Measurements from ENCODE around the gene ACACB. TPM values are rescaled to one million over a fixed set of nuclear protein-coding genes. Genes with fewer than 3 reads are reported as not detected.
A peak's percentile ranks its signal among the peaks of the same experiment; 100 is the strongest.

ACACB gene
- total RNA-seq, 1 donor from 2014 or later, result 4.4 TPM

GRCh38 chr12:109084425-109084824 lies 32.0 kb upstream of the ACACB start:
- peaks cover 6% of the 10 kb centered on the region for H3K4me1 Mint-ChIP-seq (ENCODE audit: unreplicated experiment)
- no peaks in the 10 kb centered on the region for H3K9me3 Mint-ChIP-seq (ENCODE audit: unreplicated experiment)
- no peak overlapping the region for H3K4me3 Mint-ChIP-seq (ENCODE audit: unreplicated experiment)
- TF ChIP-seq CTCF (IDR thresholded peaks at IDR 0.05), result no peak
- no peak overlapping the region for H3K27ac Mint-ChIP-seq (ENCODE audit: unreplicated experiment)
- DNase-seq (ENCODE audit: extremely low spot score, unreplicated experiment), result peak; percentile 17
- peaks cover 41% of the 10 kb centered on the region for H3K36me3 Mint-ChIP-seq (ENCODE audit: unreplicated experiment)
- no peaks in the 10 kb centered on the region for H3K27me3 Mint-ChIP-seq (ENCODE audit: unreplicated experiment)

DNA sequence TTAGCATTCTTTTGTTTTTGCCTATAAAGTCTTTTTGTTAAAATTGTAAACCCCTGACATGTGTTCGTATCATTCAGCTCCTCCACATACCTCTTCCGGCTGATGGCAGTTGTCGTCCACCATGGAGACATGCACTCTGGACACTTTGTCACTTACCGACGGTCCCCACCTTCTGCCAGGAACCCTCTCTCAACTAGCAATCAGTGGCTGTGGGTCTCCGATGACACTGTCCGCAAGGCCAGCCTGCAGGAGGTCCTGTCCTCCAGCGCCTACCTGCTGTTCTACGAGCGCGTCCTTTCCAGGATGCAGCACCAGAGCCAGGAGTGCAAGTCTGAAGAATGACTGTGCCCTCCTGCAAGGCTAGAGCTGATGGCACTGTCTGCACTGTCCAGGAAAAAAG lies 30.8 kb upstream of the ACACB start:
- H3K27ac Mint-ChIP-seq (ENCODE audit: unreplicated experiment), result no peak overlapping the region
- H3K9me3 Mint-ChIP-seq (ENCODE audit: unreplicated experiment), result no peaks in the 10 kb centered on the region
- peaks cover 6% of the 10 kb centered on the region for H3K4me1 Mint-ChIP-seq (ENCODE audit: unreplicated experiment)
- H3K36me3 Mint-ChIP-seq (ENCODE audit: unreplicated experiment), result peaks cover 34% of the 10 kb centered on the region
- no peak for TF ChIP-seq CTCF (IDR thresholded peaks at IDR 0.05)
- peak; percentile 73 for DNase-seq (ENCODE audit: extremely low spot score, unreplicated experiment)
- no peak overlapping the region for H3K4me3 Mint-ChIP-seq (ENCODE audit: unreplicated experiment)
- H3K27me3 Mint-ChIP-seq (ENCODE audit: unreplicated experiment), result no peaks in the 10 kb centered on the region

- no peak for TF ChIP-seq CTCF (IDR thresholded peaks at IDR 0.05)
Observed at GRCh38 chr12:109087250-109087649, 29.1 kb upstream of the ACACB start.

GRCh38 chr12:109088818-109089217 lies 27.6 kb upstream of the ACACB start:
- Mint-ChIP-seq H3K36me3 (ENCODE audit: unreplicated experiment) (peaks cover 20% of the 10 kb centered on the region), H3K4me3 (ENCODE audit: unreplicated experiment) (no peak overlapping the region), H3K27me3 (ENCODE audit: unreplicated experiment) (no peaks in the 10 kb centered on the region), H3K9me3 (ENCODE audit: unreplicated experiment) (no peaks in the 10 kb centered on the region), H3K4me1 (ENCODE audit: unreplicated experiment) (peaks cover 29% of the 10 kb centered on the region), H3K27ac (ENCODE audit: unreplicated experiment) (no peak overlapping the region)
- no peak for TF ChIP-seq CTCF (IDR thresholded peaks at IDR 0.05)
- no peak for DNase-seq (ENCODE audit: extremely low spot score, unreplicated experiment)

More at GRCh38 chr12:109087250-109087649, 29.1 kb upstream of the ACACB start:
- H3K4me3 Mint-ChIP-seq (ENCODE audit: unreplicated experiment), result no peak overlapping the region
- no peaks in the 10 kb centered on the region for H3K9me3 Mint-ChIP-seq (ENCODE audit: unreplicated experiment)
- H3K36me3 Mint-ChIP-seq (ENCODE audit: unreplicated experiment), result peaks cover 30% of the 10 kb centered on the region
- H3K27ac Mint-ChIP-seq (ENCODE audit: unreplicated experiment), result no peak overlapping the region
- H3K4me1 Mint-ChIP-seq (ENCODE audit: unreplicated experiment), result peaks cover 16% of the 10 kb centered on the region
- H3K27me3 Mint-ChIP-seq (ENCODE audit: unreplicated experiment), result no peaks in the 10 kb centered on the region
- peak; percentile 54 for DNase-seq (ENCODE audit: extremely low spot score, unreplicated experiment)

GRCh38 chr12:109089683-109090082 lies 26.7 kb upstream of the ACACB start:
- Mint-ChIP-seq H3K9me3 (ENCODE audit: unreplicated experiment) (no peaks in the 10 kb centered on the region), H3K36me3 (ENCODE audit: unreplicated experiment) (peaks cover 20% of the 10 kb centered on the region), H3K4me3 (ENCODE audit: unreplicated experiment) (no peak overlapping the region), H3K27me3 (ENCODE audit: unreplicated experiment) (no peaks in the 10 kb centered on the region), H3K4me1 (ENCODE audit: unreplicated experiment) (peaks cover 29% of the 10 kb centered on the region), H3K27ac (ENCODE audit: unreplicated experiment) (no peak overlapping the region)
- no peak for TF ChIP-seq CTCF (IDR thresholded peaks at IDR 0.05)
- no peak for DNase-seq (ENCODE audit: extremely low spot score, unreplicated experiment)
